Measurements from ENCODE around the gene USP17L15. TPM values are rescaled to one million over a fixed set of nuclear protein-coding genes. Genes with fewer than 3 reads are reported as not detected.
"Not testable (repeated sequence)": the region's sequence is repeated elsewhere in the genome, so short reads cannot be mapped to it uniquely, and the experiment has no call there.

Gene USP17L15
- total RNA-seq, 2 donors from 2014 or later = not detected

DNA sequence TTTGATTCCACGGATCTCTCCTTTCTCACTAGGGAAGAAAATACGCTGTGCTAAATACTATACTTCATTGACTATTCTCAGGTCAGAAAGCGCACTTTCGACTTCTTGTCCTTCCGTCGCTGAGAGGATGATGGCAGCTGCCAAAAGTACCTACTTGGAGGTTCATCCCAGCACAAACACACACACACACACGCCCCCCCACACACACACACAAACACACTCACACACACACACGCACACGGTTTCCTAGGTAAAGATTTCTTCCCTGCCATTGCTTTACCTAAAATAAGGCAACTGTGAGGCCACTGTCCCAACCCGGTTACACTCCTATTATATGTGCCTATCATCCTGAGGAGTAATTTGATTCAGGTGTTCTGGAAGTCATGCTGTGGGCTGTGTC, 37.5 kb downstream of the USP17L15 start:
- H3K9me3 Mint-ChIP-seq; H3K27ac Mint-ChIP-seq; ATAC-seq (replicated peaks); H3K4me1 Mint-ChIP-seq; H3K4me3 Mint-ChIP-seq; H3K27me3 Mint-ChIP-seq; H3K36me3 Mint-ChIP-seq (ENCODE audit: low read depth): not testable (repeated sequence)

Other genes with a start within 250 kb of the USP17L15 start
- gene FAM90A26, start 64.0 kb upstream of the USP17L15 start, total RNA-seq = not detected
- gene USP17L10, start 23.7 kb upstream of the USP17L15 start, total RNA-seq = not detected
- gene USP17L11, start 19.0 kb upstream of the USP17L15 start, total RNA-seq = not detected
- not detected for gene USP17L12, start 14.2 kb upstream of the USP17L15 start, total RNA-seq
- gene USP17L13, start 9.5 kb upstream of the USP17L15 start, total RNA-seq = not detected
- gene USP17L17, start 9.5 kb downstream of the USP17L15 start, total RNA-seq = not detected
- gene USP17L18, start 14.2 kb downstream of the USP17L15 start, total RNA-seq = not detected
- gene USP17L19, start 19.0 kb downstream of the USP17L15 start, total RNA-seq = not detected
- gene USP17L20, start 23.7 kb downstream of the USP17L15 start, total RNA-seq = not detected
- not detected for gene USP17L21, start 28.5 kb downstream of the USP17L15 start, total RNA-seq
- not detected for gene USP17L22, start 33.2 kb downstream of the USP17L15 start, total RNA-seq
- gene USP17L24, start 90.8 kb downstream of the USP17L15 start, total RNA-seq = not detected
- gene USP17L25, start 95.5 kb downstream of the USP17L15 start, total RNA-seq = not detected
- gene USP17L26, start 100.3 kb downstream of the USP17L15 start, total RNA-seq = not detected
- gene USP17L5, start 105.0 kb downstream of the USP17L15 start, total RNA-seq = not detected
- not detected for gene USP17L27, start 109.8 kb downstream of the USP17L15 start, total RNA-seq
- gene USP17L28, start 114.5 kb downstream of the USP17L15 start, total RNA-seq = not detected
- not detected for gene USP17L29, start 119.3 kb downstream of the USP17L15 start, total RNA-seq
- gene USP17L30, start 128.7 kb downstream of the USP17L15 start, total RNA-seq = not detected
- not detected for gene DEFB131A, start 210.0 kb downstream of the USP17L15 start, total RNA-seq